Left ventricle myocardium inferior (tissue), 1 donor: ENCODE results near the gene MOGAT2. TPM values are rescaled to one million over a fixed set of nuclear protein-coding genes. Genes with fewer than 3 reads are reported as not detected.

Source experiments
- DNase-seq: peaks from one replicate; pipeline ENCODE4 v3.0.0-alpha.2; 2020
- H3K27ac ChIP-seq: fragments of 200-600 bp; replicated peaks from 2 replicates; pipeline ENCODE4 v1.8.0; 2021
- H3K27me3 ChIP-seq: fragments of 200-600 bp; 2 replicates; pipeline ENCODE4 v1.8.0; 2021; ENCODE audit warnings: low read depth
- H3K36me3 ChIP-seq: fragments of 200-600 bp; 2 replicates; pipeline ENCODE4 v1.8.0; 2021
- H3K4me1 ChIP-seq: fragments of 200-600 bp; 2 replicates; pipeline ENCODE4 v1.8.0; 2021
- H3K4me3 ChIP-seq: fragments of 200-600 bp; 2 replicates; pipeline ENCODE4 v1.8.0; 2021; ENCODE audit warnings: mild to moderate bottlenecking, moderate library complexity
- H3K9me3 ChIP-seq: fragments of 200-600 bp; replicated peaks from 2 replicates; pipeline ENCODE4 v1.8.0; 2021
- CTCF ChIP-seq: fragments of 200-600 bp; IDR thresholded peaks from 2 replicates; pipeline ENCODE4 v1.8.0; 2021; ENCODE audit warnings: antibody characterized with exemption, mild to moderate bottlenecking, borderline replicate concordance
- intact Hi-C: fragments of 100-400 bp; cut with micrococcal nuclease; formaldehyde crosslinking; loops from one replicate; pipeline ENCODE4 v1.11.0; 2022
- long read RNA-seq: library from polyadenylated mRNA; unstranded; transcript quantifications from one replicate; pipeline ENCODE4 v2.0.0, GENCODE V29; 2021
- total RNA-seq: library from RNA; stranded (reverse); fragmentation: NEBNext Ultra II Directional; extraction: Animal tissue kit (Norgen Biotek cat#: 25700); gene quantifications from one replicate; pipeline ENCODE4 v1.2.1, GENCODE V29; 2021
- donor health status: DM: no; HTN: yes; CAD: no; lungs with severe emphysema.

Gene MOGAT2
- not detected for total RNA-seq
- long read RNA-seq: 0 reads

DNA sequence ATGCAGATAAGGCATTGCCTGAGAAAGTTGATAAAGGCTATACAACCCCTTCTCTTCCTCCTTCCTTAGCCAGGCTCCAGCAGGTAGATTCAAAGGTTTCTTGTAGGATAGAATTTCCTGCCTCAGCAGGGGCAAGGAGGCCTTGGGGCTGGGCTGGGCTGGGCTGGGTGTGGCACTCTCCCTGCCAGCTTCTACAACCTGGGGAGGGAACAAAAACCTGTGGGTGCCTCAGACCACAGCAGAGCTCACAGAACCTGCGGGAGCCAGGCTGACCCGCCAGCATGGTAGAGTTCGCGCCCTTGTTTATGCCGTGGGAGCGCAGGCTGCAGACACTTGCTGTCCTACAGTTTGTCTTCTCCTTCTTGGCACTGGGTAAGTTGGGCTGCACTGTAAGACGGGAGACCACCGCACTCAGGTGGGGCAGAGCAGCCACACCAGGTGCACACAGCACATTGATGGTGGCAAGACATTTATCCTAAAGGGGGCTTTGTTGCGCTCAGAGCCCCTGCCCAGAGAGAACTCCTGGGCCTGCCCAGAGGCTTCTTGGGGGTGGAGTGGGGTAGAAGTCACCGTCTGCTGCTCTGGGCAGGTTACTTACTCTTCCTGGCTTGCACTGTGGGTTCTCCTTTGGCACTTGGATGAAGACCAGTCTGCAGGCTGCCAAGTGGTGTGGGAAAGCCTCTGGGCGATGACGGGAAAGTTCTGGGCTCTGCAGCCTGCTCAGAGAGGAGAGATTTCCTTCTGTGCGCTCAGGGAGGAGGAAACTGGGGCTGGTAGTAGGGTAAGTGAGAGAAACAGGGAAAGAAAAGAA is at the start of gene MOGAT2:
TSS of gene MOGAT2 (plus strand) at position 231 of the 811 bp plus-strand sequence. CDS start at position 282, 51 bp downstream.
- no peaks in the 10 kb centered on the region for H3K36me3 ChIP-seq
- peak within 1 kb of the TSS; percentile 40 for H3K27ac ChIP-seq
- no peaks in the 10 kb centered on the region for H3K9me3 ChIP-seq
- H3K4me3 ChIP-seq: no peak within 1 kb of the TSS
- no peak for TF ChIP-seq CTCF
- peak; percentile 32 for DNase-seq
- no peaks in the 10 kb centered on the region for H3K27me3 ChIP-seq
- intact Hi-C loops: no loop called here
- peaks cover 31% of the 10 kb centered on the region for H3K4me1 ChIP-seq

DNA sequence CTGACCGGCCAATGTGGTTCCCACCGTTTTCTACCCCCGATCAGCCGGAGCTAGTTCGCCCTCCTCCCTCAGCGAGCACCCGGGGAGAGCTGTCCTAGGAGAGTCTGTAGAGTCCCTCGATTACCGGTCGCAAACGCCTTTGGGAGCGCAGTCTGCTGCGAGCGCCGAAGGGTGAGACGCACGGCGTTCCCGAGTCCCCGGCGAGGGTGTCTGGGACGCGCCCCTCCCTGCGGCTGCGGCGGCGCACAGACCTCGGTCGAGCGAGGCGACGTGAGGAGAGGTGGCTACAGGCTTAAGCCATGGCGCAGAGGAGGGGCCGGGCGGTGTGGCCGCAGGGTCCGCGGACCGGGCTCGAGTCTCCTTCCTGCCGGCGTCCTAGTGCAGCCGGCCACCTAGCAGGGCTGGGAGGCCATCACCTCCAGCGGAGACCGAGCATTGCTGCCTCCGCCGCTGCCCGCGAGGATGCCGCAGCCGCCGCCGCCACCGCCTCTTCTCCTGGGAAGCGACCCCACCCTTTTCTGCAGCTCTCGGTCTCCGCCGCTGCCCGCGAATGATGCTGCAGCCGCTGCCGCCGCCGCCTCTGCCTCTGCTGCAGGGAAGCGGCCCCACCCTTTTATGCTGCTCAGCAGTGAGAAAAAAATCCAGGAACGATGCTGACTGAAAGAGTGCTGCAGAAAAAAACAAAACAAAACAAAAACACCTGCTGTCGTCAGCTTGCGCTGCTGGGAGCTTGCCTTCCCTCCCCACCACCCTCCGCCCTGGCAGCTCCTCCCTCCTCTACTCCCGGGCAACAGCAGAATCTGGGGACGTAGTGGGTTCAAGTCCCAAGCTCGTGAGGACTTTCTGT is 49.0 kb upstream of the MOGAT2 start, which contains the start of gene MAP6:
TSS of gene MAP6 (minus strand) at position 588 of the 847 bp plus-strand sequence. CDS start 669 bp downstream, outside the sequence.
- peak; percentile 27 for DNase-seq
- Histone ChIP-seq H3K36me3 (no peaks in the 10 kb centered on the region), H3K4me3 (peak within 1 kb of the TSS; percentile 77), H3K9me3 (no peaks in the 10 kb centered on the region), H3K27ac (peak within 1 kb of the TSS; percentile 70), H3K27me3 (peaks cover 23% of the 10 kb centered on the region), H3K4me1 (peaks cover 20% of the 10 kb centered on the region)
- TF ChIP-seq CTCF: no peak
- intact Hi-C loops: no loop called here

- H3K27ac ChIP-seq: no peak overlapping the region
- intact Hi-C loops: no loop called here
- TF ChIP-seq CTCF: no peak
- H3K27me3 ChIP-seq: peaks cover 33% of the 10 kb centered on the region
- H3K4me1 ChIP-seq: peaks cover under 1% of the 10 kb centered on the region
- H3K36me3 ChIP-seq: no peaks in the 10 kb centered on the region
- DNase-seq: no peak
- H3K9me3 ChIP-seq: no peaks in the 10 kb centered on the region
- no peak overlapping the region for H3K4me3 ChIP-seq
Observed at GRCh38 chr11:75673977-75674582, 43.6 kb upstream of the MOGAT2 start.

DNA sequence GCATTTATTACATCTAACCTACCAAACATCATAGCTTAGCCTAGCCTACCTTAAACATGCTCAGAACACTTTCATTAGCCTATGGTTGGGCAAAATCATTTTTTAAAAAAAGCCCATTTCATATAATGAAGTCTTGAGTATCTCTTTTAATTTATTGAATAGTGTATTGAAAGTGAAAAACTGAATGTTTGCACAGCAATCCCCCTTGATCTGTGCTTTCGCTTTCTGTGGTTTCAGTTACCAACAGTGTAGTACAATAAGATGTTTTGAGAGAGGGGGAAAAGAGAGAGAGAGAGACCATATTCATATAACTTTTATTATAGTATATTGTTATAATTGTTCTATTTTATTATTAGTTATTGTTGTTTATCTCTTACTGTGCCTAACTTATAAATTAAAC is 40.4 kb upstream of the MOGAT2 start:
- TF ChIP-seq CTCF: no peak
- no peaks in the 10 kb centered on the region for H3K4me1 ChIP-seq
- no peak overlapping the region for H3K4me3 ChIP-seq
- H3K36me3 ChIP-seq: no peaks in the 10 kb centered on the region
- no peak for DNase-seq
- intact Hi-C loops: no loop called here
- peaks cover 33% of the 10 kb centered on the region for H3K27me3 ChIP-seq
- no peak overlapping the region for H3K27ac ChIP-seq
- H3K9me3 ChIP-seq: no peaks in the 10 kb centered on the region

GRCh38 chr11:75677909-75678308 is 39.7 kb upstream of the MOGAT2 start:
- no peak for DNase-seq
- Histone ChIP-seq H3K9me3 (peaks cover 2% of the 10 kb centered on the region), H3K4me3 (no peak overlapping the region), H3K27ac (no peak overlapping the region), H3K36me3 (no peaks in the 10 kb centered on the region), H3K4me1 (no peaks in the 10 kb centered on the region), H3K27me3 (peaks cover 35% of the 10 kb centered on the region)
- intact Hi-C loops: no loop called here
- TF ChIP-seq CTCF: no peak
